Measurements from ENCODE around the gene MGAT5. TPM values are rescaled to one million over a fixed set of nuclear protein-coding genes. Genes with fewer than 3 reads are reported as not detected.

MGAT5 gene
- total RNA-seq, 3 donors from 2014 or later (not counting 1 experiment from before 2014, with no cell fraction given) = 39.7 to 58.2 (median 57.0) TPM

- no peaks in the 10 kb centered on the region for H3K4me1 ChIP-seq (ENCODE audit: control insufficient read depth, insufficient read depth, low read length)
- Mint-ChIP-seq H3K4me1 (peaks cover 0 to 6% of the 10 kb centered on the region in 2 donors), H3K27ac (no peak overlapping the region), H3K27me3 (ENCODE audit: low read depth in 2 of 2) (no peaks in the 10 kb centered on the region), H3K4me3 (no peak overlapping the region), H3K36me3 (no peaks in the 10 kb centered on the region), H3K9me3 (no peaks in the 10 kb centered on the region)
- no peak for DNase-seq
- no peak for TF ChIP-seq CTCF (IDR thresholded peaks at IDR 0.05)
- ATAC-seq = no peak
- no peak overlapping the region for H3K27ac ChIP-seq (ENCODE audit: low read length)
- no peaks in the 10 kb centered on the region for H3K27me3 ChIP-seq (ENCODE audit: control insufficient read depth, insufficient read depth, low read length)
- WGBS (ENCODE audit: insufficient coverage) = 98% methylated on average over 6 of the region's 6 CpGs
- intact Hi-C loops (cut with micrococcal nuclease) = no loop called here
- H3K36me3 ChIP-seq (ENCODE audit: control insufficient read depth, insufficient read depth, low read length) = peaks cover 18% of the 10 kb centered on the region
- no peaks in the 10 kb centered on the region for H3K9me3 ChIP-seq (ENCODE audit: control insufficient read depth, insufficient read depth, low read length)
- no peak overlapping the region for H3K4me3 ChIP-seq (ENCODE audit: low read length)
These were observed 180.1 kb downstream of the MGAT5 start for GRCh38 chr2:134433979-134434378.

- intact Hi-C loops (cut with micrococcal nuclease) = no loop called here
- Mint-ChIP-seq H3K4me1 (peaks cover 0 to 6% of the 10 kb centered on the region in 2 donors), H3K27me3 (ENCODE audit: low read depth in 2 of 2) (no peaks in the 10 kb centered on the region), H3K36me3 (no peaks in the 10 kb centered on the region), H3K27ac (no peak overlapping the region), H3K4me3 (no peak overlapping the region), H3K9me3 (no peaks in the 10 kb centered on the region)
- H3K36me3 ChIP-seq (ENCODE audit: control insufficient read depth, insufficient read depth, low read length) = peaks cover 8% of the 10 kb centered on the region
- H3K9me3 ChIP-seq (ENCODE audit: control insufficient read depth, insufficient read depth, low read length) = no peaks in the 10 kb centered on the region
- WGBS (ENCODE audit: insufficient coverage) = 94% methylated on average over 4 of the region's 4 CpGs
- no peaks in the 10 kb centered on the region for H3K27me3 ChIP-seq (ENCODE audit: control insufficient read depth, insufficient read depth, low read length)
- no peak for ATAC-seq
- no peak for DNase-seq
- no peak for TF ChIP-seq CTCF (IDR thresholded peaks at IDR 0.05)
- H3K4me1 ChIP-seq (ENCODE audit: control insufficient read depth, insufficient read depth, low read length) = no peaks in the 10 kb centered on the region
- H3K4me3 ChIP-seq (ENCODE audit: low read length) = no peak overlapping the region
- H3K27ac ChIP-seq (ENCODE audit: low read length) = no peak overlapping the region
These were observed 181.6 kb downstream of the MGAT5 start for GRCh38 chr2:134435505-134435904.

- Mint-ChIP-seq H3K4me3 (no peak overlapping the region), H3K27me3 (ENCODE audit: low read depth in 2 of 2) (no peaks in the 10 kb centered on the region), H3K9me3 (no peaks in the 10 kb centered on the region), H3K4me1 (peaks cover 0 to 6% of the 10 kb centered on the region in 2 donors), H3K36me3 (no peaks in the 10 kb centered on the region), H3K27ac (no peak overlapping the region)
- no peaks in the 10 kb centered on the region for H3K9me3 ChIP-seq (ENCODE audit: control insufficient read depth, insufficient read depth, low read length)
- intact Hi-C loops (cut with micrococcal nuclease) = no loop called here
- TF ChIP-seq CTCF (IDR thresholded peaks at IDR 0.05) = no peak
- no peak overlapping the region for H3K4me3 ChIP-seq (ENCODE audit: low read length)
- DNase-seq (no peak), ATAC-seq (no peak)
- H3K27ac ChIP-seq (ENCODE audit: low read length) = no peak overlapping the region
- H3K27me3 ChIP-seq (ENCODE audit: control insufficient read depth, insufficient read depth, low read length) = no peaks in the 10 kb centered on the region
- H3K36me3 ChIP-seq (ENCODE audit: control insufficient read depth, insufficient read depth, low read length) = peaks cover 8% of the 10 kb centered on the region
- H3K4me1 ChIP-seq (ENCODE audit: control insufficient read depth, insufficient read depth, low read length) = no peaks in the 10 kb centered on the region
These were observed 182.1 kb downstream of the MGAT5 start for GRCh38 chr2:134435936-134436335.

GRCh38 chr2:134436706-134437105 lies 182.8 kb downstream of the MGAT5 start:
- H3K9me3 ChIP-seq (ENCODE audit: control insufficient read depth, insufficient read depth, low read length) = no peaks in the 10 kb centered on the region
- intact Hi-C loops (cut with micrococcal nuclease) = no loop called here
- no peaks in the 10 kb centered on the region for H3K36me3 Mint-ChIP-seq
- ATAC-seq (no peak), DNase-seq (no peak)
- no peak overlapping the region for H3K4me3 Mint-ChIP-seq
- no peak overlapping the region for H3K4me3 ChIP-seq (ENCODE audit: low read length)
- H3K4me1 ChIP-seq (ENCODE audit: control insufficient read depth, insufficient read depth, low read length) = no peaks in the 10 kb centered on the region
- TF ChIP-seq CTCF (IDR thresholded peaks at IDR 0.05) = no peak
- no peaks in the 10 kb centered on the region for H3K9me3 Mint-ChIP-seq
- over 99% methylated on average over 7 of the region's 7 CpGs for WGBS (ENCODE audit: insufficient coverage)
- peaks cover 8% of the 10 kb centered on the region for H3K36me3 ChIP-seq (ENCODE audit: control insufficient read depth, insufficient read depth, low read length)
- peaks cover 0 to 6% of the 10 kb centered on the region in 2 donors for H3K4me1 Mint-ChIP-seq
- H3K27ac Mint-ChIP-seq = no peak overlapping the region
- no peak overlapping the region for H3K27ac ChIP-seq (ENCODE audit: low read length)
- H3K27me3 ChIP-seq (ENCODE audit: control insufficient read depth, insufficient read depth, low read length) = no peaks in the 10 kb centered on the region
- no peaks in the 10 kb centered on the region for H3K27me3 Mint-ChIP-seq (ENCODE audit: low read depth in 2 of 2)
